GM12878 (cell line): ENCODE data around the gene PNPO. TPM values are rescaled to one million over a fixed set of nuclear protein-coding genes. Genes with fewer than 3 reads are reported as not detected.

Experiments used
- ATAC-seq: fragments of 200-7000 bp; cut with Tn5 transposase; 3 replicates; pipeline ENCODE4 v1.9.1; 2020; ENCODE audit warnings: mild to moderate bottlenecking, moderate library complexity
- BruUV-seq: library from RNA; stranded (reverse); fragments of 400-500 nt; replicated peaks from 2 replicates; lab custom pipeline; 2021; lab: Mats Ljungman, UMichigan
- CTCF ChIA-PET: fragments of 300-600 bp; sonication (Branson Sonifier 250); formaldehyde crosslinking; extraction: SDS; loops from one replicate; lab custom pipeline; 2021; ENCODE audit warnings: inconsistent platforms; lab: Yijun Ruan, JAX
- POLR2A ChIA-PET: fragments of 350-600 bp; formaldehyde crosslinking; extraction: SDS; loops from one replicate; lab custom pipeline; 2021; ENCODE audit warnings: inconsistent platforms; lab: Charles Lee
- RAD21 ChIA-PET: fragments of 300-600 bp; sonication (Branson Sonifier 250); formaldehyde crosslinking; loops from one replicate; lab custom pipeline; 2023; ENCODE audit warnings: antibody characterized with exemption; ENCODE audit not compliant: unreplicated experiment; lab: Charles Lee
- SMC1A ChIA-PET: fragments of 300-600 bp; sonication (Branson Sonifier 250); formaldehyde crosslinking; loops from one replicate; lab custom pipeline; 2023; ENCODE audit not compliant: unreplicated experiment, uncharacterized antibody; lab: Charles Lee
- DNase-seq: peaks from one replicate; pipeline ENCODE4 v3.0.0-alpha.2; 2011; ENCODE audit warnings: low read depth, low spot score
- FAIRE-seq: peaks from 3 replicates; lab custom pipeline; 2011; peaks lifted over from hg19 to GRCh38; lab: Jason Lieb, UNC
- H2AFZ ChIP-seq: 2 replicates; pipeline ENCODE4 v1.6.0; 2011; ENCODE audit warnings: low read depth, low read length, control low read depth; ENCODE audit not compliant: control insufficient read depth
- H3K27ac ChIP-seq: 2 replicates; pipeline ENCODE4 v1.5.1; 2011; ENCODE audit warnings: control low read depth; ENCODE audit not compliant: control insufficient read depth, insufficient read depth
- H3K27me3 ChIP-seq, 2 experiments: replicated peaks in 1 of 2; 2 replicates each; pipeline versions ENCODE4 v1.6.0 to v1.6.1; 2011; ENCODE audit warnings: low read length in 1 of 2; ENCODE audit not compliant: control insufficient read depth in 2 of 2, insufficient read depth in 2 of 2
- H3K36me3 ChIP-seq, 2 experiments: 2 replicates each; pipeline ENCODE4 v1.5.1; 2011; ENCODE audit warnings: low read length in 1 of 2; ENCODE audit not compliant: control insufficient read depth in 2 of 2, insufficient read depth in 2 of 2
- H3K4me1 ChIP-seq: 2 replicates; pipeline ENCODE4 v1.6.1; 2011; ENCODE audit warnings: mild to moderate bottlenecking, low read length, moderate library complexity, mixed read lengths; ENCODE audit not compliant: control insufficient read depth, insufficient read depth
- H3K4me2 ChIP-seq: 2 replicates; pipeline ENCODE4 v1.6.0; 2011; ENCODE audit warnings: control low read depth; ENCODE audit not compliant: control insufficient read depth, insufficient read depth
- H3K4me3 ChIP-seq: fragments of 200-600 bp; sonication (generic); 2 replicates; pipeline ENCODE4 v1.5.1; 2016
- H3K79me2 ChIP-seq: 2 replicates; pipeline ENCODE4 v1.6.0; 2011; ENCODE audit warnings: low read length; ENCODE audit not compliant: control insufficient read depth, insufficient read depth
- H3K9ac ChIP-seq: 2 replicates; pipeline ENCODE4 v1.8.0; 2011; ENCODE audit warnings: low read length, control low read depth, mixed read lengths; ENCODE audit not compliant: control insufficient read depth, insufficient read depth
- H3K9me3 ChIP-seq: replicated peaks from 3 replicates; pipeline ENCODE4 v1.5.1; 2011; ENCODE audit warnings: mild to moderate bottlenecking, low read length; ENCODE audit not compliant: control insufficient read depth, insufficient read depth
- H4K20me1 ChIP-seq: 2 replicates; pipeline ENCODE4 v1.6.0; 2011; ENCODE audit not compliant: control insufficient read depth, insufficient read depth
- ATF7 ChIP-seq: fragments of 450-650 bp; IDR thresholded peaks from 2 replicates; pipeline ENCODE4 v1.6.1; 2016; ENCODE audit warnings: low read depth, mild to moderate bottlenecking
- BHLHE40 ChIP-seq, 2 experiments: fragments of 450-650 bp in 1 of 2; IDR thresholded peaks; 2 replicates each; pipeline ENCODE4 v1.6.1; 2011 to 2017; ENCODE audit warnings: low read depth in 2 of 2, borderline replicate concordance in 1 of 2, improper control_type of control experiment in 1 of 2, low read length in 1 of 2, mild to moderate bottlenecking in 1 of 2
- CBX3 ChIP-seq: fragments of 200-600 bp; sonication (generic); IDR thresholded peaks from 2 replicates; pipeline ENCODE4 v1.6.1; 2016; ENCODE audit warnings: low read depth, borderline replicate concordance
- CHD2 ChIP-seq: IDR thresholded peaks from 2 replicates; pipeline ENCODE4 v1.6.1; 2011; ENCODE audit warnings: low read depth, low read length, improper control_type of control experiment, borderline replicate concordance
- CTCF ChIP-seq, 3 experiments: IDR thresholded peaks in 2 of 3; conservative IDR thresholded peaks in 1 of 3; 2 replicates each; pipeline ENCODE4 v1.5.1; 2011; ENCODE audit warnings: low read depth in 3 of 3, low read length in 3 of 3, mild to moderate bottlenecking in 3 of 3, control low read depth in 2 of 3, moderate library complexity in 2 of 3, inconsistent platforms in 1 of 3, mixed read lengths in 1 of 3; ENCODE audit not compliant: control insufficient read depth in 2 of 3, insufficient read depth in 1 of 3; ENCODE audit errors: extremely low read depth in 1 of 3
- CUX1 ChIP-seq: IDR thresholded peaks from 2 replicates; pipeline ENCODE4 v1.6.1; 2012; ENCODE audit warnings: improper control_type of control experiment, low read depth, low read length; ENCODE audit not compliant: insufficient replicate concordance
- EGR1 ChIP-seq, 2 experiments: IDR thresholded peaks; 1 replicate in 1 of 2; 2 replicates in 1 of 2; pipeline ENCODE4 v1.6.1; 2011 to 2012; ENCODE audit warnings: low read depth in 2 of 2, low read length in 2 of 2, borderline replicate concordance in 1 of 2, mild to moderate bottlenecking in 1 of 2, moderate library complexity in 1 of 2
- HCFC1 ChIP-seq: fragments of 150-350 bp; IDR thresholded peaks from 2 replicates; pipeline ENCODE4 v1.6.1; 2014; ENCODE audit warnings: low read length
- NFXL1 ChIP-seq: fragments of 450-650 bp; IDR thresholded peaks from 2 replicates; pipeline ENCODE4 v1.6.1; 2017; ENCODE audit warnings: antibody characterized with exemption, mild to moderate bottlenecking, borderline replicate concordance
- NR2C2 ChIP-seq: IDR thresholded peaks from 2 replicates; pipeline ENCODE4 v1.6.1; 2011; ENCODE audit warnings: borderline replicate concordance, low read depth; ENCODE audit not compliant: control insufficient read depth, insufficient read length
- RELB ChIP-seq: fragments of 450-650 bp; IDR thresholded peaks from 2 replicates; pipeline ENCODE4 v1.6.1; 2017; ENCODE audit warnings: low read depth, mild to moderate bottlenecking, moderate library complexity
- TAF1 ChIP-seq: IDR thresholded peaks from 2 replicates; pipeline ENCODE4 v1.6.1; 2011; ENCODE audit warnings: mild to moderate bottlenecking, low read depth, low read length, borderline replicate concordance
- ZZZ3 ChIP-seq: IDR thresholded peaks from 2 replicates; pipeline ENCODE4 v1.6.1; 2011; ENCODE audit warnings: low read depth; ENCODE audit not compliant: control insufficient read depth, insufficient read length
- WGBS: methylation state at CpG from one replicate; pipeline ENCODE4 v1.1.6; 2016; ENCODE audit warnings: low lambda C conversion rate; ENCODE audit not compliant: insufficient replicate concordance, insufficient coverage; ENCODE audit errors: missing lambda C conversion rate; 5-methylcytosine and 5-hydroxymethylcytosine counted together
- in situ Hi-C: fragments of 300-500 bp; cut with MboI; formaldehyde crosslinking; loops from 9 replicates; pipeline ENCODE4 v1.14.3; 2018; ENCODE audit warnings: mixed read lengths
- intact Hi-C: fragments of 100-400 bp; cut with micrococcal nuclease; formaldehyde crosslinking; loops from one replicate; pipeline ENCODE4 v1.14.2; 2022; ENCODE audit not compliant: unreplicated experiment
- polyA plus RNA-seq, 11 experiments: library from polyadenylated mRNA; depleted of rRNA in 4 of 11; unstranded in 6 of 11; stranded (reverse) in 5 of 11; fragments of >200 nt; fragmentation: Nextera tagmentation in 4 of 11; fragmentation: Illumina TruSeq in 1 of 11; extraction: Ambion mirVana in 4 of 11; extraction: Trizol in 1 of 11; gene quantifications; 1 replicate in 1 of 11; 2 replicates in 10 of 11; pipeline versions ENCODE4 v1.2.1 to v1.2.3, GENCODE V29; 2011 to 2016; ENCODE audit warnings: inconsistent platforms in 2 of 11, missing spikeins in 2 of 11, low read depth in 1 of 11
- total RNA-seq, 4 experiments: library from RNA; depleted of rRNA in 3 of 4; stranded (reverse); fragments of >200 nt in 3 of 4; fragmentation: Illumina TruSeq in 1 of 4; extraction: Trizol in 1 of 4; gene quantifications; 2 replicates each; pipeline versions ENCODE4 v1.2.1 to v1.2.3, GENCODE V29; 2013 to 2021

The PNPO gene
- total and polyA plus RNA-seq, 10 of the 15 experiments (the other 5 are each of a cell fraction or from before 2014, with no cell fraction given) = 13.9 to 52.6 (median 37.3) TPM

DNA sequence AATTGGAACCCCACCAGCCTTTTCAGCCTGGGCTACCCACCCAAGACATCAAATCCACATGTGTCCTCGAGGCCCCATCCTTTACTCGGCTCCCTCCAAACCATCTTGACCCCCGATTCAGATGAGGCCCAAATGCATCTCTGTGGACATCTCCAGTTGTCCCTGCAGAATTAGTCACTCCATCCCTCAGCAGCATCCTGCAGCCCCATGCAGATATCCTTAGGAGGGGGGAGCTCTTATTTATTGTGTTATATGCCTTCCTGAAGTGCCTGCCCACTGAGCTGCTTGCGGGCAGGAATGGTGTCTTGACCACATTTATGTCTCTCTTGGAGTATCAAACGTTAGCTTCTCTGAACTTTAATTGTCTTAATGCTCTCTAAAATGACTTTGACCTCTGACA is 45.1 kb downstream of the PNPO start:
- POLR2A ChIA-PET = no interaction called here
- Histone ChIP-seq H3K36me3 (peaks cover 6 to 13% of the 10 kb centered on the region in 2 experiments; a peak in 3 of 4 replicates), H3K4me2 (no peak overlapping the region), H3K4me3 (no peak overlapping the region), H3K27ac (no peak overlapping the region), H3K9me3 (no peaks in the 10 kb centered on the region), H3K9ac (no peak overlapping the region), H3K79me2 (no peaks in the 10 kb centered on the region), H3K4me1 (peaks cover 13% of the 10 kb centered on the region), H2AFZ (no peak overlapping the region), H4K20me1 (no peaks in the 10 kb centered on the region), H3K27me3 (no peaks in the 10 kb centered on the region)
- TF ChIP-seq CHD2 (no peak), TAF1 (no peak), NFXL1 (no peak), CUX1 (no peak), BHLHE40 (IDR thresholded peaks at IDR 0.05; ENCODE audit: borderline replicate concordance in 1 of 2, low read depth in 2 of 2, low read length in 1 of 2) (no peak), NR2C2 (no peak), CTCF (IDR thresholded peaks at IDR 0.05 in 2 of 3, conservative IDR thresholded peaks at IDR 0.05 in 1 of 3; ENCODE audit: control insufficient read depth in 2 of 3, extremely low read depth in 1 of 3, insufficient read depth in 1 of 3, low read depth in 3 of 3, low read length in 3 of 3) (no peak), HCFC1 (no peak), CBX3 (no peak), ZZZ3 (no peak), ATF7 (no peak), RELB (no peak), EGR1 (IDR thresholded peaks at IDR 0.05; ENCODE audit: borderline replicate concordance in 1 of 2, low read depth in 2 of 2, low read length in 2 of 2) (no peak)
- FAIRE-seq (no peak), ATAC-seq (no peak), DNase-seq (no peak)
- RAD21 ChIA-PET = no interaction called here
- in situ Hi-C loops (no loop called here), intact Hi-C loops (no loop called here)
- no TSS peak for BruUV-seq
- SMC1A ChIA-PET = interaction anchor here (0.6 to 3.0 kb wide), 4 partner anchors 14 to 476 kb away, joined by 3 to 13 read pairs (median 4); no protein-coding TSS in a partner anchor
- 58% methylated on average over 5 of the region's 5 CpGs for WGBS
- CTCF ChIA-PET = interaction anchor here (0.7 to 2.3 kb wide), 6 partner anchors 8 to 64 kb away, joined by 3 to 12 read pairs (median 4); partner anchors contain the start of gene CDK5RAP3
